Measurements from ENCODE around the gene TXNRD2. TPM values are rescaled to one million over a fixed set of nuclear protein-coding genes. Genes with fewer than 3 reads are reported as not detected.

TXNRD2 gene
- total and polyA plus RNA-seq, 2 donors (not counting 1 experiment from before 2014, with no cell fraction given): 24.8 to 36.2 TPM

GRCh38 chr22:19855504-19856409, 85.9 kb downstream of the TXNRD2 start:
- H3K27ac ChIP-seq (ENCODE audit: low read length in 2 of 2): peak overlapping the region; percentile 85 to 88
- H3K79me2 ChIP-seq (ENCODE audit: control insufficient read depth, insufficient read depth, low read length): peaks cover 49% of the 10 kb centered on the region
- Mint-ChIP-seq H3K27me3 (no peaks in the 10 kb centered on the region), H3K4me3 (peak overlapping the region; percentile 95), H3K4me1 (peaks cover 41% of the 10 kb centered on the region), H3K9me3 (ENCODE audit: insufficient read depth) (no peaks in the 10 kb centered on the region), H3K27ac (peak overlapping the region; percentile 97)
- H3K27me3 ChIP-seq (replicated peaks in 1 of 4; ENCODE audit: control extremely low read depth in 1 of 4, control insufficient read depth in 3 of 4, insufficient read depth in 4 of 4, low read length in 3 of 4): no peaks in the 10 kb centered on the region
- peaks cover 21 to 26% of the 10 kb centered on the region in 2 donors for H3K4me1 ChIP-seq (ENCODE audit: control insufficient read depth in 2 of 2, insufficient read depth in 2 of 2, low read length in 2 of 2)
- DNase-seq (peak; percentile 69), ATAC-seq (ENCODE audit: low read depth) (peak; percentile 2)
- peak overlapping the region; percentile 0 to 97 (median 88) for H3K4me3 ChIP-seq (ENCODE audit: control extremely low read depth in 1 of 5, extremely low read depth in 1 of 5, insufficient read depth in 1 of 5, low read depth in 2 of 5, low read length in 4 of 5)
- CTCF ChIA-PET: interaction anchor here (0.9 to 1.4 kb wide), 4 partner anchors 11 to 125 kb away, joined by 3 to 6 read pairs (median 4); no protein-coding TSS in a partner anchor
- H3K9ac ChIP-seq (ENCODE audit: low read length): peak overlapping the region; percentile 97
- intact Hi-C loops (cut with micrococcal nuclease): loop anchor here (1.0 to 10.0 kb wide), 5 partner anchors 36 to 229 kb away; partner anchors contain the start of genes ARVCF and DGCR8
- no peaks in the 10 kb centered on the region for H3K9me3 ChIP-seq (ENCODE audit: control extremely low read depth in 1 of 3, control insufficient read depth in 2 of 3, insufficient read depth in 1 of 3, low read length in 2 of 3)
- POLR2A ChIA-PET: interaction anchor here (0.5 to 1.3 kb wide), 2 partner anchors 36 to 100 kb away, joined by 3 read pairs; no protein-coding TSS in a partner anchor
- 0% methylated on average over 15 of the region's 24 CpGs for WGBS (ENCODE audit: insufficient coverage)
- H3K36me3 ChIP-seq (replicated peaks in 1 of 2; ENCODE audit: control extremely low read depth in 1 of 2, control insufficient read depth in 1 of 2, extremely low read depth in 1 of 2, insufficient read depth in 2 of 2, low read length in 1 of 2): peaks cover 0 to 14% of the 10 kb centered on the region in 2 experiments
- no peak for TF ChIP-seq CTCF (IDR thresholded peaks at IDR 0.05)
- no peak for TF ChIP-seq EZH2 (IDR thresholded peaks at IDR 0.05; ENCODE audit: borderline replicate concordance, insufficient read depth, low read depth, low read length, poor library complexity, severe bottlenecking)
- peak overlapping the region; percentile 98 for H2AFZ ChIP-seq (ENCODE audit: insufficient read depth, low read depth, low read length, poor library complexity, severe bottlenecking)
- peak overlapping the region; percentile 94 for H3K4me2 ChIP-seq (replicated peaks; ENCODE audit: low read depth, low read length, poor library complexity, severe bottlenecking)
- peaks cover 22% of the 10 kb centered on the region for H4K20me1 ChIP-seq (ENCODE audit: control insufficient read depth, insufficient read depth, low read length, poor library complexity, severe bottlenecking)
